GM23248 (cell line): ENCODE results near the gene HSBP1L1. TPM values are rescaled to one million over a fixed set of nuclear protein-coding genes. Genes with fewer than 3 reads are reported as not detected.

ENCODE experiments used
- DNase-seq: peaks from one replicate; pipeline ENCODE4 v3.0.0-alpha.2; 2015
- H2AFZ ChIP-seq: fragments of 200-600 bp; sonication (generic); 2 replicates; pipeline ENCODE4 v1.6.1; 2016; ENCODE audit warnings: antibody characterized with exemption
- H3F3A ChIP-seq: fragments of 200-600 bp; sonication (generic); 2 replicates; pipeline ENCODE4 v1.6.1; 2016; ENCODE audit warnings: mild to moderate bottlenecking, antibody characterized with exemption, mixed run types; ENCODE audit not compliant: insufficient read depth
- H3K27ac ChIP-seq: fragments of 200-600 bp; sonication (generic); 2 replicates; pipeline ENCODE4 v1.5.1; 2016; ENCODE audit warnings: mild to moderate bottlenecking
- H3K27me3 ChIP-seq: fragments of 200-600 bp; sonication (generic); replicated peaks from 2 replicates; pipeline ENCODE4 v1.6.1; 2016; ENCODE audit warnings: mild to moderate bottlenecking; ENCODE audit not compliant: insufficient read depth
- H3K36me3 ChIP-seq: fragments of 200-600 bp; sonication (generic); 2 replicates; pipeline ENCODE4 v1.6.1; 2016; ENCODE audit warnings: low read depth, mild to moderate bottlenecking
- H3K4me1 ChIP-seq: fragments of 200-600 bp; sonication (generic); 2 replicates; pipeline ENCODE4 v1.6.1; 2016; ENCODE audit warnings: mild to moderate bottlenecking; ENCODE audit not compliant: insufficient read depth
- H3K4me2 ChIP-seq: fragments of 200-600 bp; sonication (generic); one replicate; pipeline ENCODE4 v1.6.1; 2016; ENCODE audit warnings: mild to moderate bottlenecking; ENCODE audit not compliant: unreplicated experiment
- H3K4me3 ChIP-seq: fragments of 200-600 bp; sonication (generic); 2 replicates; pipeline ENCODE4 v1.5.1; 2016; ENCODE audit warnings: mild to moderate bottlenecking
- H3K79me2 ChIP-seq: fragments of 200-600 bp; sonication (generic); 2 replicates; pipeline ENCODE4 v1.6.1; 2016; ENCODE audit warnings: mild to moderate bottlenecking; ENCODE audit not compliant: insufficient read depth
- H3K9ac ChIP-seq: fragments of 200-600 bp; sonication (generic); 2 replicates; pipeline ENCODE4 v1.6.1; 2016; ENCODE audit warnings: mild to moderate bottlenecking
- H3K9me2 ChIP-seq: fragments of 200-600 bp; sonication (generic); 2 replicates; pipeline ENCODE4 v1.6.1; 2016; ENCODE audit warnings: mixed run types, mild to moderate bottlenecking, moderate library complexity; ENCODE audit not compliant: insufficient read depth
- H3K9me3 ChIP-seq: fragments of 200-600 bp; sonication (generic); one replicate; pipeline ENCODE4 v1.6.1; 2017; ENCODE audit warnings: low read depth
- H4K20me1 ChIP-seq: fragments of 200-600 bp; sonication (generic); 2 replicates; pipeline ENCODE4 v1.6.0; 2016; ENCODE audit not compliant: insufficient read depth
- EZH2 ChIP-seq: fragments of 200-600 bp; sonication (generic); IDR thresholded peaks from 2 replicates; pipeline ENCODE4 v1.6.1; 2018; ENCODE audit warnings: antibody characterized with exemption, mild to moderate bottlenecking; ENCODE audit not compliant: insufficient read depth, poor library complexity, severe bottlenecking
- EZH2phosphoT487 ChIP-seq: fragments of 200-600 bp; sonication (generic); IDR thresholded peaks from 2 replicates; pipeline ENCODE4 v1.6.1; 2018; ENCODE audit warnings: antibody characterized with exemption, moderate library complexity, mild to moderate bottlenecking, low read depth; ENCODE audit not compliant: insufficient read depth
- WGBS, 2 experiments: methylation state at CpG; one replicate each; pipeline ENCODE4 v1.1.6; 2015 to 2017; ENCODE audit warnings: low lambda C conversion rate in 2 of 2, low coverage in 1 of 2; ENCODE audit errors: missing lambda C conversion rate in 2 of 2; 5-methylcytosine and 5-hydroxymethylcytosine counted together
- in situ Hi-C: fragments of 300-500 bp; cut with MboI; formaldehyde crosslinking; loops from 2 replicates; pipeline ENCODE4 v1.15.0; 2020
- polyA plus RNA-seq: library from polyadenylated mRNA; unstranded; fragments of >200 nt; fragmentation: Nextera tagmentation; extraction: Ambion mirVana; gene quantifications from 2 replicates; pipeline ENCODE4 v1.2.1, GENCODE V29; 2016
- total RNA-seq: library from RNA; depleted of rRNA; stranded (reverse); fragments of >200 nt; shearing (Covaris generic); gene quantifications from 2 replicates; pipeline ENCODE4 v1.2.3, GENCODE V29; 2014

Gene HSBP1L1
- total and polyA plus RNA-seq, 2 experiments from 2014 or later, result 6.8 to 27.0 TPM

DNA sequence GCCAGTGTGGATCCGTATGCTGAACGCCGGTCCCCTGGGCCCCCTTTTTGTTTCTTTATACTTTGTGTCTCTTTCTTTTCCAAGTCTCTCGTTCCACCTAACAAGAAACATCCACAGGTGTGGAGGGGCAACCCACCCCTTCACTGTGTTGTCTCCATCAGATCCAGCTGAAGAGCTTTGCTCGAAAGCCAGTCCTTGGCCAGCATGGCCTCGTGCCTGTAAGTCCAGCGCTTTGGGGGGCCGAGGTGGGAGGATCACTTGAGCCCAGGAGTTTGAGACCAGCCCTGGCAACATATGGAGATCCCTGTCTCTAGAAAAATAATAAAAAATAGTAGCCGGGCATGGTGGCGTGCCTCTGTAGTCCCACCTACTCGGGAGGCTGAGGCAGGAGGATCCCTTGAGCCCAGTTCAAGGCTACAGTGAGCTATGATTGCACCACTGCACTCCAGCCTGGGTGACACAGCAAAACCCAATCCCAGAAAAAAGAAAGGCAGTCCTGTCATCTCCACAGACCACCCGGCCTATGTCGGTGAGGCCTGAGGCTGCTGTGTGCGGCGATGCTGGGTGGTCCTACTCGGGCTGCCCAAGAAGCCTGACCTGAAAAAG, 3.4 kb upstream of the HSBP1L1 start:
- no peaks in the 10 kb centered on the region for H3K9me3 ChIP-seq
- H3K79me2 ChIP-seq, result 0 out of 2 replicates have a peak, but pooled peaks cover 2% of the 10 kb centered on the region
- no peaks in the 10 kb centered on the region for H3K27me3 ChIP-seq
- no peak overlapping the region for H3K9ac ChIP-seq
- peaks cover 10% of the 10 kb centered on the region for H3F3A ChIP-seq
- peaks cover 28% of the 10 kb centered on the region for H3K4me1 ChIP-seq
- DNase-seq, result no peak
- no peaks in the 10 kb centered on the region for H3K9me2 ChIP-seq
- 89 to 92% methylated on average over 16 of the region's 16 CpGs for WGBS, 2 experiments
- TF ChIP-seq EZH2phosphoT487 (no peak), EZH2 (no peak)
- no peak overlapping the region for H2AFZ ChIP-seq
- no peak overlapping the region for H3K4me3 ChIP-seq
- no peak overlapping the region for H3K27ac ChIP-seq
- no peaks in the 10 kb centered on the region for H3K36me3 ChIP-seq
- in situ Hi-C loops, result no loop called here
- no peak overlapping the region for H3K4me2 ChIP-seq
- H4K20me1 ChIP-seq, result no peaks in the 10 kb centered on the region

DNA sequence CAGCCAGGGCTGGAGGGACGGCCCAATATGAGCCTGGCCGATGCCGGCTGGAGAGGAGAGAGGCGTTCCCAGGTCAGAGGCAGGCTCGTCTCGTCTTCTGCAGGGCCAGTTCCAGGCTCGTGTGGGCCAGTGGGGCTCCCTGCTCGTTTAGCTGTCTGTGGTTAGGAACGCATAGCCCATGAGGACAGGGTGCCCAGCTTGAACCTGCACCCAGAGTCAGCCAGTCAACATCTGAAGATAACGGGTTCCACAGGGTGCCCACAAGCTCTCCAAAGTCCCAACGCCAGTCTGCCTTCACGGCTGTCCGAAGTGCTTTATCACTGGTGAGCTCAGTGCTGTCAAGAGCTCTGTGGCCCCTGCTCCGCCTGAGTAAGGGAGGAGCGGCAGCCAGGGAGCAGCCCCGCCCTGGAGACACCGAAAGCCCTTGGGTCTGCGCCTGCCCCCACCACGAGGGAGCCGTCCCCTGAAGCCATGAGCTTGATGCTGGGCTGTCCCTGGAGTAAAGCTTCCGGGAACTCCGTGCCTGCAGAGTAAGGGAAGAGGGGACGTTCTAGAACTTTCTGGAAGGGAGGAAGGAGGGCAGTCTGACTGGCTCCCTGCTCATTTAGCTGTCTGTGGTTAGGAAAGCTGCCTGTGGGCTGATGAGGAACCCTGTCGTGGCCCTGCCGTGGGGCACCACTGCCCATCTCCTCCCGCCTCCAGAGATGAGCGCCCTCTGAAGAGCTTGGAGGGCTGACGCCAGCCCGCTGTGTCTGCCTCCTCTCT, 2.7 kb upstream of the HSBP1L1 start:
- DNase-seq, result peak; percentile 68
- no peak overlapping the region for H3K4me3 ChIP-seq
- no peaks in the 10 kb centered on the region for H3K9me2 ChIP-seq
- H3K27ac ChIP-seq, result peak overlapping the region; percentile 69
- no peaks in the 10 kb centered on the region for H4K20me1 ChIP-seq
- WGBS, 2 experiments, result 47 to 52% methylated on average over 29 of the region's 29 CpGs
- peak overlapping the region; percentile 15 for H3K4me2 ChIP-seq
- no peaks in the 10 kb centered on the region for H3K9me3 ChIP-seq
- peaks cover 28% of the 10 kb centered on the region for H3K4me1 ChIP-seq
- H3K79me2 ChIP-seq, result 0 out of 2 replicates have a peak, but pooled peaks cover 9% of the 10 kb centered on the region
- no peaks in the 10 kb centered on the region for H3K27me3 ChIP-seq
- in situ Hi-C loops, result no loop called here
- no peak for TF ChIP-seq EZH2
- TF ChIP-seq EZH2phosphoT487, result no peak
- peaks cover 16% of the 10 kb centered on the region for H3F3A ChIP-seq
- peak overlapping the region; percentile 10; the same call in 1 of the 2 replicates for H3K9ac ChIP-seq
- peak overlapping the region; percentile 30 for H2AFZ ChIP-seq
- no peaks in the 10 kb centered on the region for H3K36me3 ChIP-seq

DNA sequence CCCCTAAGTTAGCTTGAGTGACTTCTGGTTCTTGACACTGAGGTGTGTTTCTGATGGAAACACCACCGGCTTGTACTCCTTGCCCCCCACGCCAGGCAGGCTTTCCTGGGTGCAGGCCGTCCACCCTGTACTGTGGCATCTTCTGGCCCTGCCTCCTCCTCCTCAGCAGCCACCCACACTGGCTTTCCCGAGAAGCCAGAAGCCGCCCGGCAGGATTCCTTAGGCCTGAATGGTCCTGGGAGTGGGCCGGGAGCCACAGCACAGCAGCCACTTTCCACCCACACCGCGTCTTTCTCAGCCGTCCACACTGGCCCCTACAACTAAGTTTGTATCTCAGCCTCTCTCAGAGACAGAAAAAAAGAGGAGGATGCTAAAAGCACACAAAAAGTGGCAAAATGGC, 2.1 kb upstream of the HSBP1L1 start:
- Histone ChIP-seq H2AFZ (peak overlapping the region; percentile 30), H4K20me1 (no peaks in the 10 kb centered on the region), H3K4me3 (no peak overlapping the region), H3F3A (peaks cover 16% of the 10 kb centered on the region), H3K27me3 (no peaks in the 10 kb centered on the region), H3K79me2 (0 out of 2 replicates have a peak, but pooled peaks cover 9% of the 10 kb centered on the region), H3K9me3 (no peaks in the 10 kb centered on the region), H3K4me1 (peaks cover 28% of the 10 kb centered on the region), H3K36me3 (no peaks in the 10 kb centered on the region), H3K9ac (peak overlapping the region; percentile 10; the same call in 1 of the 2 replicates), H3K9me2 (no peaks in the 10 kb centered on the region), H3K4me2 (peak overlapping the region; percentile 15), H3K27ac (peak overlapping the region; percentile 69)
- in situ Hi-C loops, result no loop called here
- peak; percentile 84 for DNase-seq
- no peak for TF ChIP-seq EZH2phosphoT487
- no peak for TF ChIP-seq EZH2
- WGBS, 2 experiments, result 34 to 38% methylated on average over 10 of the region's 10 CpGs

DNA sequence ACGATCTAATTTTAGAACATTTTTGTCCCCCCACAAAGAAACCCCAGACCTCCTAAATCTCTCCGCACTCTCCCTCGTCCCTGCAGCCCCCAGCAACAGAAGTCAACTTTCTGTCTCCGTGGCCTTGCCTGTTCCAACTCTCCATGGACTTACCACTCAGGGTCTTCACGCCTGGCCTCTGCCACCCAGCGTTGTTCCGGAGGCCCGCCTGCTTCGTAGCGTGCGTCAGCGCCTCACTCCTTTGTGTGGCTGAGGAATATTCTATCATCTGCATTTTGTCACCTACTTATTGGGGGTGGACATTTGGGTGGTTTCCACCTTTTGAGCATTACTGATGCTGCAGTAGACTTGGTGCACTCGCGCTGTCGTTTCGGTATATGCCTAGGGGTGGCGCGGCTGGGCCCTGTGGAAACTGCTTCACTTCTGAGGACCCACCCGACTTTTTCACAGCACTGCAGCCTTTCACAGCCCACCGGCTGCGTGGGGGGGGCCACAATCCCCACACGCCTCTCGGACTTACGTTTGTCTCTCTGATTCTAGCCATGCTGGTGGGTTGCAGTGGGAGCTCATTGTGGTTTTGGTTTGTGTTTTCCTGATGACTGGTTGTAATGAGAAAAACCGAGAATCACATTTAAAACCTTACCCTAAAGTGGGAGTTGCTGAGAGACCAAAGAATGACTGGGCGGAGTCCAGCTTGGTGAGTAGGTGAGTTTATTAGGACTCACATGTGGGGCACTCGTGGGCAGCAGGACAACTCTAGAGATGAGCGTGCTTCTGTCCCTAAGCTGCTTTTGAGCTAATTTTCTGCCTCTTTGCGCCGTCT, 1.4 kb upstream of the HSBP1L1 start:
- Histone ChIP-seq H3K9me2 (no peaks in the 10 kb centered on the region), H3K9me3 (no peaks in the 10 kb centered on the region), H2AFZ (0 out of 2 replicates have a peak overlapping the region, but pooled peaks have one; percentile 30), H3K4me3 (no peak overlapping the region), H4K20me1 (no peaks in the 10 kb centered on the region), H3F3A (peaks cover 16% of the 10 kb centered on the region), H3K36me3 (no peaks in the 10 kb centered on the region), H3K27ac (peak overlapping the region; percentile 69; the same call in 1 of the 2 replicates), H3K4me1 (peaks cover 28% of the 10 kb centered on the region), H3K9ac (peak overlapping the region; percentile 10; the same call in 1 of the 2 replicates), H3K4me2 (peak overlapping the region; percentile 15), H3K27me3 (no peaks in the 10 kb centered on the region), H3K79me2 (0 out of 2 replicates have a peak, but pooled peaks cover 9% of the 10 kb centered on the region)
- in situ Hi-C loops, result no loop called here
- 91 to 93% methylated on average over 30 of the region's 30 CpGs for WGBS, 2 experiments
- TF ChIP-seq EZH2phosphoT487, result no peak
- TF ChIP-seq EZH2, result no peak
- DNase-seq, result no peak
